NCI-H2029 treated with DMSO at 0.1 percent for 48 hours (cell line): ENCODE data around the gene PXDN.

Source experiments
- DNase-seq: peaks from one replicate; lab custom pipeline; 2025; lab: John Stamatoyannopoulos, UW

PXDN gene

DNA sequence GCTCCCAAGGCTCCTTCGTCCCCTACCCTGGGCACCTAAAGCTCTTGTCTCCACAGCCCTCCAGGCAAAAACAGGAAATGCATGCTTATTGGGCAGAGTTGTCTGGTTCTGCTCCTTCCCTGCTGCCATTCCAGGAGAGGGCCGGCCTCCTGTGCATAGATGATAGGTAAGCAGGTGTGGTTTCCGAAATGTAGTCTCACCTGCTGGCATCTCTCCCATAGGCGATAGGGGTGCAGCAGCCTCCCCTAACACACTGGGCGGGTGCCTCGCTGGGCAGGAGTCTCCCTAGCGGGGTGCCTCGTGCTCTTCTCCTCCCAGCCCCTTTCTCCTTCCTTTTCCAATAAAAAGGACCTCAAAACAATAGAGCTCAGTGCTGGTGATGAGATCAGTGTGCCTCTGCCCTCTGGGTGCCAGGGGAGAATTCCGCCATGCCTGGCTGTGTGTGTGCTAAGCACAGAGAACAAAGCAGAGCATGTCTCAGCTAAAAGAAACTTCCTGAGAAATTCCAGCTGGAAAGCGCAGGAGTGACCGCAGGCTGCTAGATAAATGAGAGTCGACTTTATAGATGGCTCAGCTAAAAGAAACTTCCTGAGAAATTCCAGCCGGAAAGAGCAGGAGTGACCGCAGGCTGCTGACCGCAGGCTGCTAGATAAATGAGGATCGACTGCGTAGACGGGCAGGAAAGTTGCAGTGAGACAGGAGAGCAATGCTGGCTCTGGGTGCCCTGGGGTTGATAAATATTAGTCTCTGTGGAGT lies 11.3 kb upstream of the PXDN start:
- no peak for DNase-seq

DNA sequence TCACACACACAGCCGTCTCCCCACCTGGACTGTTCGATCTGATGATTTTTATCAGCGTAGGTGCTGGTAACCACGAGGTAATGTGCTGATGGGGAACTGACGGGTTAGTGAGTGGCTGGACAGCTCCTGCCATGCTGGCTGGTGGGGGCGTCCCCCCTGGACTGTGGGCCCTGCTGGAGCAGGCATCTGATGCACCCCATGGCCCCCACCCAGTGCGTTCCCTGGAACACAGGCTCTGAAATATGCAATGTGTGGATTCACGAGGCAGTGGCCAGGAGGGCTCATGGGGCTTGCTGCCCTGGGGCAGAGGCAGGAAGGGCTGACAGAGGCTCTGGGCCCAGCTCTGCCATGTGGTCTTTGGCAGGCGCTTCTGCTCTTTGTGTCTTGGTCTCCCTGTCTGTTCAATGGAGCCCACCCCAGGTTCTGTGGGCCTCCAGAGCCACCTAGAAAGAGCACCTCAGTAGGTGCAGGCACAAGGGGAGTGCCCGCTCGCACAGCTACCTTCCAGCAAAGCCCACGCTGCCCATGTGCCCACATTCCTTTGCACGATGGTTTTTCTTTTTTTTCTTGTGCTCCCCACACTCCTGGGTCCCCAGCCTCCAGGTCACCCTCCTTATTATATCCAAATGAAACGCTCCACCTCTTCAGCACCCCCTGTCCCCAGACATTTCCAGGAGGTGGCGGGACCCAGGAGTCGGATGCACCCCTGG lies 10.3 kb upstream of the PXDN start:
- no peak for DNase-seq

DNA sequence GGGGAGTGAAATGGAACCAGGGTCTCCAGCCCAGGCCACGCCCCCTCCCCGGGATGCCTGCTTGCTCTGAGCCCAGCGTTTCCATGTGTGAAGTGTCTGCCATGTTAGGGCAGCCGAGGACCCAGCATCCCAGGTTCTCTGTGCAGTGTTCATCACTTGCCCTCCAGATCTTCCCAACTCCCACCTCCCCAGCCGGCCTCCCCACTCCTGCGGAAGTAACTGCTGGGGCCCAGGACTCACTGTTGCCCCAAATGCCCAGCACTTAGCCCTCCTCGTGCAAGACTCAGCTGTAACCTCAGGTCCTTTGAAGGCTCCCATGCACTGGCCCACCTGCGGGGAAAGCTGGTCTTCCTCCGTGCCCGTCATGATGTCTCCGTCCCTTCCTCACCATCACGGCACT lies 9.7 kb upstream of the PXDN start:
- no peak for DNase-seq

DNA sequence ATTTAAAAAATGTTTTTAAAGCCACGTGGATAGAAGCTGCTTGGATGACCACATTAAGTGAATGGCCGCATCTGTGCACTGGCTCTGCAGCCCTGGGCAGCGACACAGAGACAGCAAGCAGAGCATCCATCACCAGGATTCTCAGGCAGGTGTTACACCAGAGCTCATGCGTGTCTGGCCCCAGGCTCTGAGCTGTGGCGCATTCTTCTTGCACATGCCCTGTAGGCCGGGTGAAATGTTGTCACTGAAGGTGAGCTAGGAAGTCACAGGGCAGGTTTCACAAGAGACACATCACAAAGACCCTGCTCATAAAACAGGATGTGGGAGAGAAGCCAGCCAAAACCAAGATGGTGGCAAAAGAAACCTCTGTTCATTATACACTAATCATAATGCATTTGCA lies 8.4 kb upstream of the PXDN start:
- DNase-seq, result no peak

DNA sequence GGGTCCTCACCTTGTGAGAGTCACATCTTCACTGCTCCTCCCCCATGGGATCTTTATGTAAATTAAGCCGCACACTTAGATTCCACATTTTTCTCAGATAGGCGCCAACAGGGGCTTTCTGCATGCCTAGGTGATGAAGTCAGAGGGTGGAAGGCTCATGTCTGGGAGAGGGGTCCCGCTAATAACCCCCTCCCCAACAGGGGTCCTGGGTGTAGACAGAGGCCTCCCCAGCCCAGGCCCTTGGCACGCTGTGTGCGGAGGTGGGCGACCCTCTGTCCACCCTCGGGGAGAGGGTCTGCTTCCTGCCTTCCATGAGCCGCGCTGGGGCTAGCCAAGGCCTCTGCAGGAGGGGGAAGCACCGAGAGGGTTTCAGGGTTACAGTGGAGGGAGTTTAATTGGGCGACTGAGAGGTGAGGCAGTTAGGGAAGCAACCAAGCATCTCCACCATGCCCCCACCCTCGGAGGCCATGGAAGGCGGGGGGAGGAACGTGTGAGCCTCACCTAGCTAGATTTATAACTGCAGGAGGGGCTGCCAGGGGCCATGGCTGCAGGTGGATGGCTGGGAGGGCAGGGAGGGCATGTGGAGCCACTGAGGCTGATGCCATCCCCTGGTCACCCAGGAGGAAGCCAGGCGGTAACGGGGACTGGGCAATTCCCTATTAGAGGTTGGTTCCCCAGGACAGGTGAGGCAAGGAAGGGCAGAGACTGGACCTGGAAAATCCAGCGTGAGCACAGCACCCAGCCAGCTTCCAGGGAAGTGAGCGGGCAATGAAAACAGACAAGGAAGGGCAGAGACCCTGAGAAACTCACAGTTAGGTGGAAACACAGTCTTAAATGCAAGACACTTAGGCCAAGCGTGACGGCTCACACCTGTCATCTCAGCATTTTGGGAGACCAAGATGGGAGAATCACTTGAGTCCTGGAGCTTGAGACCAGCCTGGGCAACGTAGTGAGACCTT lies 7.7 kb upstream of the PXDN start:
- no peak for DNase-seq

DNA sequence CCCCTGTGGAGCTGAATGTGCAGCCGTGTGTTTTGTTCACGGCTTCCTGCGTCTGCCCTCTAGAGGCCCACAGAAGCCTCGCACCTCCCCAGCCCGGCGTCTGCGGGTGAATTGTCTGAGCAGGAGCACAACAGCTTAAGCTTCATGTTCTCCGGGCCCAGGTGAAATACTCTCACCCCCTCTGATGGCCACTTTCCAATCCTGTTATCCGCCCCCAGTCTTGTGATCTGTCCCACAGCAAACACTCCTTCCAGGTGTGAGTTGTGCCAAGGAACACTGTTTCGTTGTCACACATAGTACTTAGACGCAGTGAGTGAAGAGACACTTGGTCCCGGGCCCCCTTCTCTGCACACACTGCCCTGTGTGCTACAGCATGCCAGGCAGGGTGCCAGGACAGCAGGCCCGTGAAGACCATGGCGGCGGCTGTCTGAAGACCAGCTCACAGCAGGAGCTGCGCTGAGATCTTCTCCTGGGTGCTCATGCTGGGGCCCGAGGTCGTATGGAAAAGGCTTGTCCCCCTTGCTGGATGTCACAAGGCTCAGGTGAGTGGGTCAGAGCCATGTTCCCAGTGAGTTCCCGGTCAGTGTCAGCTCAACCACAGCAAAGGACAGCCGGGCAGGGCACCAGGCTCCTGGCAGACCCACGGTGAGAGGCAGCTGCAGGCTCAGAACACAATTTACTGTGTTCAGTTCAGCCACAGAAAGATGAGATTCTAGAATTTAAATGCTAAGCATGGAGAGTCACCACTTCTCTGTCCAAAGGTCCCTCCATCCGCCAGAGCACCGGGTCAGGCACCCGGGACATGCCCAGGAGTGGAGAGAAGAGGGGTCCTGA lies 6.8 kb upstream of the PXDN start:
- peak; percentile 68 for DNase-seq

DNA sequence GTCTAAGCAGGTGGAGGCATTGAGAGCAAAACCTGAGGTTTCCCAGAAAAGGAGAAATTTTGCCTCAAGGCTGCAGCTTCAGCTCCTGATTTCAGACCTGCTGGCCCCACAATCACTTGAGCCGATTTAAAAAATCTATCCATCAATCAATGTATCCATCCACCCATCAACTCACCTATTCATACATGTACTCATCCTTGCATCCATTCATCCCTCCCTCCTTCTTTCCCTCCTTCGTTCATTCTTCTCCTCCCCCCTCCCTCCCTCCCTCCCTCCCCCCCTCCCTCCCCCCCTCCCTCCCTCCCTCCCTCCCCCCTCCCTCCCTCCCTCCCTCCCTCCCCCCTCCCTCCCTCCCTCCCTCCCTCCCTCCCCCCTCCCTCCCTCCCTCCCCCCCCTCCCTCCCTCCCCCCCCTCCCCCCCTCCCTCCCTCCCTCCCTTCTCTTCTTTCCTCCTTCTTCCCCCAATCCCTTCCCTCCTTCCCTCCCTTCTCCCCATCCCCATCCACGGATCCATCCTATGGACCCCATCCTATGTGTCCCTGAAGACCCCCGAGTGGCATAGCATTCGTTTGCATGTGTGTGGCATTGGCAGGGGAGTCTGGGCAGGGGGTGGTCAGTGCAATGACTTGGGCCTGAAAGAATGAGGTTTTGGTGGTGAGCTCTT lies 6.1 kb upstream of the PXDN start:
- DNase-seq, result no peak

DNA sequence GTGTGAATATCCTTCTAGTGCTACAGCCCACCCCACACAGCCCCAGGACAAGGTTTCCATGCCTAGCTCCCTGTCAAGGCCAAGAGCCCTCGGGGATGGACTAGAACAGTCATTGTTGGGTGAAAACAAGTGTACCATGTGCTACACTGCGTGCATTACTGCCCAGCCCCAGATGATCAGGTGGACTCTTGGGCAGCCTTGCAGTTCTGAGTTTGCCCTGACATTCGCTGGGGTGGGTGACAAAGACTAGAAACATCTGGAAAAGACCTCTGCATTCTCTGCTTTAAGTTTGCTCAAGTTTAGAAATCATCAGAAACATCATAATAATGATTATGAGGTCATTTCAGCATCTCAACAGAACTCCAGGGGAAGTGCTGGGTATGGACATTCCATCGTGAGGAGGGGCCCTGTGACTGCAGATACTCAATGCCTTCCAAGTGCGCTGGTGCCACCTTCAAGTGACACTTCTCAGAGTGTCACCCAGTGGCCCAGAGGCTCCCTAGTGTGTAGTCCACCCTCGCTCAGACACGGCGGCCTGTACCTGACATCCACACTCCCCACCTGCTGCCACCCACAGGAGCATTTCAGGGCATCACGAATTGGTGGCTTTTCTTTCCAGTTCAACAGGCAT lies 5.3 kb upstream of the PXDN start:
- DNase-seq, result no peak

DNA sequence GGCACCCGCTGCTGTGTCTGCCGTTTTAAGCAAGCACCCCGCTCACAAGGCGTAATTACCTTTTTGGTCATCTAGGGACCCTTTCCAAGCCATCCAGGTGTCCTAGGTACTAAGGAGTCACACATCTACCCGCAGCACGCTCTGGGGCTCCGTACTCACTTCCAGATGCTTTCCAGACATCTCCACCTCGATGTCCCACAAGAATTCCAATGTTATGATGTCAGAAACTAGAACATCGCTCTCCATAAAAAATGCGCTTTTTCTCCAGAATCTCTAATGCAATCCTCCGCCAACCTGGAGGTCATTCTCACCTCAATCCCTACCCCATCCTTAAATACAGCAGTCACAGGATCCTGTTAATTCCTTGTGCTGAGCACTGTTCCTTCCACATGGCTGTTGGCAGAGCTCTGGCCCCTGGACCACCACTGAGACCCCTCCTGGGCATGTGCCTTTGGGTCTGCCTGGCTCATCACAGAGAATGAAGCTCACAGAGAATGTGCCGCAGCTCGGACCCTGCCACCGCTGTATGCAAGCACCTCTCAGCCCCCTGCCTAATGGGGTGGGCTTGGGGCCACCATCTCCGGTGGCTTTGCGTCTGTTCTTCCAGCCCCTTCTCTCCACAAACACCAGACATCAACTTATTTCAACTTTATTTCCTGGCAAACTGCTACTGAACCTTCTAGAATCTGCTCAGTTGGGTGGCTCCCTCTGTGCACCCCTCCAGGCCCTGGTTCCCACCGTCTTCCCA lies 4.6 kb upstream of the PXDN start:
- DNase-seq, result no peak

DNA sequence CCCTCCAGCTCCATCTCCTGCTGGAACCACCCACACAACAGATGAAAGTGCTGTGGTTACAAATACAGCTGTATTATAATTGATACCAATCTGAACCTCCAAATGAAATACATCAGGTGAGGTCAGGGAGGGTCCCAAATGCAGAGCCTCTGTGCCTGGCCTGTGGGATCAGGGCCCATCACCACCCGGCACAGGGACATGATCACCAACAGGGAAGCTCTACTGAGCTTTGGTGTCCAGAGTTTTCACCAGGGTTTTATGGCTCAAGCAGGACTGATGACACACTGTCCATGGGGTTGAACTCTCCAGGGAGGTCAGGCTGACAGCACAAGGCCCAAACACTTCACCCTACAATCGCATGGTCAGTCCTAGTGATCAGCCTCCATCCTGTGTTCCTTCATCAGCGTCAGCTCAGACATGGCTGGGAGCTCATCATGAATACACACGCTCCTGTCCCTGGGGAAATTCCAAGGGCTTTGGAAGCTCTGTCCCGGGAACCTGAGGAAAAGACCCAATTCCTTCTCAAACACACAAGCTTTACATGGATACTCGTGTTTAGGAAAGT lies 3.9 kb upstream of the PXDN start:
- DNase-seq, result no peak

DNA sequence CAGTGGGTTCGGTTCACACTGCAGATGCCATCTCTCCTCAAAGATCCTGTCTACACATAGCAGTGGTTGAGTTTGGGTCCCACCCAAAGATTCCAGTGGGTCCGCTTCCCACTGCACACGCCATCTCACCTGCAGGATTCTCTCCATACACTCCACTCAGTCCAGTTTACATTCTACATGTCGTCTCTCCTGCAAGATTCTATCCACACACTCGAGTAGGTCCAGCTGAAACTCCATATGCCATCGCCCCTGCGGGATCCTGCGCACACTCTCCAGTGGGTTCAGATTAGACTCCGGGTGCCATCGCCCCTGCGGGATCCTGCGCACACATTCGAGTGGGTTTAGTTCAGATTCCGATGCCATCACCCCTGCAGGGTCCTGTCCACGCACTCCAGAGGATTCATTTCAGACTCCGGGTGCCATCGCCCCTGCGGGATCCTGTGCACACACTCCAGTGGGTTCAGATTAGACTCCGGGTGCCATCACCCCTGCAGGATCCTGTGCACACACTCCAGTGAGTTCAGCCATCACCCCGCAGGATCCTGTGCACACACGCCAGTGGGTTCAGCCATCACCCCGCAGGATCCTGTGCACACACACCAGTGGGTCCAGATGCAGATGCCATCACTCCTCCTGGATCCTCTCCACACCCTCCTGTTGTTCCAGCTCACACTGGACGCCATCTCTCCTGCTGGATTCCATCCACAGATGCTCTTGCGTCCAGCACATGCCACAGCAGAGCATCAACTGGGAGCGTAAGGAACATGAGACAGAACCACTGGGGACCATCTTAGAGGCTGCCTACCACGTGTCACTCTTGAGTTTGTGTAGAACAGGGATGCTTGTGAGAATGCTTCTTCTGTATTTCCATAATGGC lies 3.0 kb upstream of the PXDN start:
- no peak for DNase-seq

DNA sequence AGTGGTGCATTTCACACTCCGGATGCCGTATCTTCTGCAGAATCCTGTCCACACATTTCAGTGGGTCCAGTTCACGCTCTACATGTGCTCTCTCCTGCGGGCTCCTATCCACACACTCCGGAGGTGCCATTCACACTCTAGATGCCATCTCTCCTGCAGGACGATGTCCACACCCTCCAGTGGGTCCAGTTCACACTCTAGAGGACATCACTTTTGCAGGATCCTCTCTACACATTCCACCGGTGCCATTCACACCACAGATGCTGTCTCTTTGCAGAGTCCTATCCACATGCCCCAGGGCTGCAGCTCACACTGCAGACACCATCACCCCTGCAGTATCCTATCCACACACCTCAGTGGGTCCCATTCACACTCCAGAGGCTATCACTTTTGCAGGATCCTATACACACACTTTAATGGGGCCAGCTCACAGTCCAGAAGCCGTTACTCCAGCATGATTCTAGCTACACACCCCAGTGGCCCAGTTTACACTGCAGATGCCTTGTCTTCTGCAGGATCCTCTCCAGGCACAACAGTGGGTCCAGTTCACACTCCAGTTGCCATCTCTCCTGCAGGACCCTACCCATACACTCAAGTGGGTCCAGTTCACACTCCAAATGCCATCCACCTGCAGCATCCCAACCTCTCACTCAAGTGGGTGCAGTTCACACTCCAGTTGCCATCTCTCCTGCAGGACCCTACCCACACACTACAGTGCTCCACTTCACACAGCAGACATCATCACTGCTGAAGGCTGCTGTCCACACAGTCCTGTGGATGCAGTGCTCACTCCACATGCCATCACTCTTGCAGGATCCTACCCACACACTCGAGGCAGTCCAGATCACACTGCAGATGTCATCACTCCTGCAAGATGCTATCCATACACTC lies 2.1 kb upstream of the PXDN start:
- no peak for DNase-seq

DNA sequence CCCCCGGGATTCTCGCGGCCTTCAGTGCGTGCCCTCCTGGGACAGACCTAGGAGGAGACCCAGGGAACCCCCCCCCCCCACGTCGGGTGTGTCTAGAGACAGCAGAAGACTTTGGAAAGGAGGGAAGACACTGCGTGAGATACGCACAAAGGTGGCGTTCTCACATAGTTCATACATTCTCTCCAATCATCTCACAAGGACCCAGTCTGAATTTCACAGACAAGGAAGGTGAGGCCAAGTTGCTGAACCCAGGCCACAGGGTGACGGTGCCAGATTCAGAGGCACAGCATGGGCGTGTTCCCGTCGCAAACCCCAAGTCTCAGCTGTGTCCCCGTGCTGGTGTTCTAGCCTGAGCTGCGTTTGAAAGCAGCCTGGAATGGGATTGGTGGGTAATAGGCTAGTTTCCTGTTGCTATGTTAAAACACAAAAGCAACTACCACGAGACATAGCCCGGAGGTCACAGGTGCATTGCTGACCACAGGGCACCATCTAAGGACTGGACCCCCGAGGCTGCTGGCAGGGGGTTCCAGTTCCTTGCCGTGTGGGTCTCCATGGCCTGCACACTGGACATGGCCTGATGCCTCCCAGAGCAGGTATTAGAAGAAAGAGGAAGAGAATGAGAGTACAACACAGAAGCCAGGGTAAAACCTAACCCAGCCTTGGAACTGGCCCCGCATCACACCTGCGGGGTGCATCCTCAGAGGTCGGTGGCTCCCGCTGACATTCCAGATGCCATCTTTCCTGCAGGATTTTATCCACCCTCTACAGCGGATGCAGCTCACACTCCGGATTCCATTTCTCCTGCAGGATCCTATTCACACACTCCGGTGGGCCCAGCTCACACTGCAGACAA lies 1.1 kb upstream of the PXDN start:
- no peak for DNase-seq

DNA sequence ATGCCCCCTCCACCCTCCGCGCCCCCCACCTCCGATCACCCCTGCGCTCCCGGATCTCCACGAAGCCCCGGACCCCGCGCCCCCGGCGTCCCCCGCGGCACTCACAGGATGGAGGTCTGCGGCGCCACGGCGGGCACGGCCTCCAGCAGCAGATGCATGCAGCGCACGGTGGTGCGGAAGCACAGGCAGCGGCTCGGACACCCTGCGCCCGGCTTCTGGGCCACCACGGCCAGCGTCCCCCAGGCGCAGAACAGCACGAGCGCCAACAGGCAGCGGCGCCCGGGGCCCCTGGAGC lies 217 bp downstream of the PXDN start:
- DNase-seq, result no peak

DNA sequence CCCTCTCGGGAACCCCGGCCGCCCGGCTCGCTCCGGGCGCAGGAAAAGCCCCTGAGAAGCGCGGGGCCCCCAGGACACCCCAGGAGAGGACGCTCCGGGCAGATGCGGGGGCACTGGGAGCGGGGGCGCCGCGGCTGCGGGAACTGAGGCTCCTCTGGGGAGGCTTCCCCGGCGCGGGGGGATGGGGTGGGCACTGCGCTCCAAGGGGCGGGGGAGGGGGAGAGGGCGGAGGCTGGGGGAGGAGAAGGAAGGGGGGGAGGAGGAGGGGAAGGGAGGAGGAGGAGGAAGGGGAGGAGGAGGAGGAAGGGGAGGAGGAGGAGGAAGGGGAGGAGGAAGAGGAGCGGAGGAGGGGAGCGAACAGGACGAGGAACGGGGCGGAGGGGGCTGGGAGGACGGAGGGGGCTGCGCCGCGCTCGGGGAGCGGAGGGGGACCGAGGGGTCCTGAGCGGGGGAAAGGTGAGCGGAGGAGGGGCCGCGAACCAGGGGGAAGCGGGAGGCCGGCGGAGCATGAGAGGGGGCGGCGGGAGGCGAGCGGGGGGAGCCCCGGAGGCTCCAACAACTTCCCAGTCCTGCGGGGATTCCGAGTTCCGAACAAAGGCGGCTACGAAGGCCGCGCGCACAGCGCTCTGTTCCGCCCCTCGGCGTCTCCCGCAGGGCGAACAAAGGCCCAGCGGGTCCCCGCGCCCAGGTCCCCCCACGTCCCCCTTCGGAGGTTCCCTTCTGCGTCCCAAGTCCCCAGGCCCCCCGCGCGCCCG lies 742 bp downstream of the PXDN start:
- DNase-seq, result no peak
